Pancreas (tissue), 10 donors: ENCODE results near the gene EPHB3. TPM values are rescaled to one million over a fixed set of nuclear protein-coding genes. Genes with fewer than 3 reads are reported as not detected.

Experiments used
- ATAC-seq, 4 donors: fragments of 200-7000 bp; cut with Tn5 transposase; one replicate each; pipeline versions ENCODE4 v1.8.0 to v1.9.1; 2020; ENCODE audit warnings: mild to moderate bottlenecking in 4 of 4, moderate library complexity in 4 of 4
- DNase-seq, 6 donors: peaks; one replicate each; pipeline ENCODE4 v3.0.0-alpha.2; 2020
- FAIRE-seq: peaks from 2 replicates; lab custom pipeline; 2012; peaks lifted over from hg19 to GRCh38; lab: Jason Lieb, UNC
- H3K27ac ChIP-seq, 4 donors: fragments of 200-600 bp; sonication (generic); 1 replicate in 3 of 4; 2 replicates in 1 of 4; pipeline versions ENCODE4 v1.5.0 to v1.8.0; 2020
- H3K27me3 ChIP-seq, 4 donors: fragments of 200-600 bp; one replicate each; pipeline ENCODE4 v1.8.0; 2021
- H3K36me3 ChIP-seq, 3 donors: fragments of 200-600 bp; sonication (generic) in 1 of 3; one replicate each; pipeline versions ENCODE4 v1.5.0 to v1.8.0; 2020 to 2021
- H3K4me1 ChIP-seq, 3 donors: fragments of 200-600 bp; one replicate each; pipeline ENCODE4 v1.8.0; 2021
- H3K4me3 ChIP-seq, 4 donors: fragments of 200-600 bp; sonication (generic) in 2 of 4; one replicate each; pipeline versions ENCODE4 v1.5.0 to v1.8.0; 2020 to 2021
- H3K9me3 ChIP-seq, 4 donors: fragments of 200-600 bp; one replicate each; pipeline ENCODE4 v1.8.0; 2021
- CTCF ChIP-seq, 4 donors: fragments of 200-600 bp; sonication (generic) in 3 of 4; IDR thresholded peaks; one replicate each; pipeline versions ENCODE4 v1.5.0 to v1.8.0; 2021; ENCODE audit warnings: antibody characterized with exemption in 4 of 4
- WGBS, 2 donors: extraction: QIAGEN DNeasy Blood & Tissue Kit; methylation state at CpG; one replicate each; pipeline ENCODE4 v1.1.7; 2013; 5-methylcytosine and 5-hydroxymethylcytosine counted together
- intact Hi-C, 3 donors: fragments of 100-400 bp; cut with DNase I; formaldehyde crosslinking; loops; one replicate each; pipeline versions ENCODE4 v1.11.1 to v1.14.2; 2022
- polyA plus RNA-seq, 2 donors: library from polyadenylated mRNA; stranded (reverse); fragments of 200-250 nt; gene quantifications; one replicate each; pipeline ENCODE4 v1.2.3, GENCODE V29; 2013
- total RNA-seq, 6 donors: library from RNA; stranded (reverse); fragmentation: NEBNext Ultra II Directional in 4 of 6; extraction: Animal tissue kit (Norgen Biotek cat#: 25700) in 4 of 6; gene quantifications; one replicate each; pipeline versions ENCODE4 v1.2.1 to v1.2.4, GENCODE V29; 2021 to 2023
- donor health status: healthy with polysubstance abuse.
- donor health status: DM: no; HTN: no; CAD: no; lungs with moderate emphysema.
- donor health status: DM: no; HTN: no; CAD: no.
- donor health status: control.
- donor health status: control.
- donor health status: Bipolar disorder and iron deficiency.
- donor health status: DM: yes; HTN: yes; CAD: no.
- donor health status: DM: no; HTN: no; CAD: no.
- donor health status: DM: no; HTN: no; CAD: no.
- donor health status: DM: yes; HTN: yes; CAD: no.

Gene EPHB3
- total and polyA plus RNA-seq, 8 donors = 5.8 to 17.3 (median 12.5) TPM

- H3K27ac ChIP-seq = no peak overlapping the region
- no peak for ATAC-seq
- no peak for TF ChIP-seq CTCF (IDR thresholded peaks at IDR 0.05)
- no peaks in the 10 kb centered on the region for H3K9me3 ChIP-seq
- no peaks in the 10 kb centered on the region for H3K36me3 ChIP-seq
- peaks cover 0 to 12% (median 5%) of the 10 kb centered on the region in 3 donors for H3K4me1 ChIP-seq
- intact Hi-C loops = no loop called here
- no peaks in the 10 kb centered on the region for H3K27me3 ChIP-seq
- FAIRE-seq = no peak
- no peak overlapping the region for H3K4me3 ChIP-seq
- WGBS, 2 donors = 85 to 95% methylated on average over 3 of the region's 3 CpGs
- no peak for DNase-seq
These were observed 37.6 kb downstream of the EPHB3 start for GRCh38 chr3:184599143-184599542.

- intact Hi-C loops = no loop called here
- 83 to 88% methylated on average over 10 of the region's 10 CpGs for WGBS, 2 donors
- no peak overlapping the region for H3K4me3 ChIP-seq
- H3K27me3 ChIP-seq = no peaks in the 10 kb centered on the region
- H3K27ac ChIP-seq = no peak overlapping the region
- no peaks in the 10 kb centered on the region for H3K9me3 ChIP-seq
- no peaks in the 10 kb centered on the region for H3K36me3 ChIP-seq
- peaks cover 0 to 12% (median 5%) of the 10 kb centered on the region in 3 donors for H3K4me1 ChIP-seq
- no peak for TF ChIP-seq CTCF (IDR thresholded peaks at IDR 0.05)
- ATAC-seq (no peak), DNase-seq (peak in 1 of 6 donors; percentile 37), FAIRE-seq (no peak)
These were observed 39.2 kb downstream of the EPHB3 start for GRCh38 chr3:184600685-184601377.

GRCh38 chr3:184601576-184602371 lies 40.2 kb downstream of the EPHB3 start:
- ATAC-seq (no peak), FAIRE-seq (no peak), DNase-seq (peak in 1 of 6 donors; percentile 74)
- peaks cover 0 to 12% (median 5%) of the 10 kb centered on the region in 3 donors for H3K4me1 ChIP-seq
- H3K9me3 ChIP-seq = no peaks in the 10 kb centered on the region
- no peaks in the 10 kb centered on the region for H3K27me3 ChIP-seq
- H3K36me3 ChIP-seq = no peaks in the 10 kb centered on the region
- H3K27ac ChIP-seq = no peak overlapping the region
- H3K4me3 ChIP-seq = no peak overlapping the region
- WGBS, 2 donors = 51 to 56% methylated on average over 42 to 63 of the region's 63 CpGs
- TF ChIP-seq CTCF (IDR thresholded peaks at IDR 0.05) = no peak
- intact Hi-C loops = no loop called here

- Histone ChIP-seq H3K27ac (no peak overlapping the region), H3K27me3 (no peaks in the 10 kb centered on the region), H3K4me1 (peaks cover 0 to 12% (median 5%) of the 10 kb centered on the region in 3 donors), H3K4me3 (no peak overlapping the region), H3K9me3 (no peaks in the 10 kb centered on the region), H3K36me3 (no peaks in the 10 kb centered on the region)
- no peak for FAIRE-seq
- DNase-seq = no peak
- intact Hi-C loops = no loop called here
- TF ChIP-seq CTCF (IDR thresholded peaks at IDR 0.05) = no peak
- ATAC-seq = peak in 3 of 4 donors; percentile 27 to 35 (median 28)
- WGBS, 2 donors = 43 to 56% methylated on average over 10 to 14 of the region's 14 CpGs
These were observed 41.0 kb downstream of the EPHB3 start for GRCh38 chr3:184602372-184603150.
